RWPE1 (cell line): ENCODE results near the gene ANO2.

Source experiments
- CTCF ChIA-PET: fragments of 350-600 bp; sonication (Branson Sonifier 250); formaldehyde crosslinking; extraction: SDS; loops from one replicate; lab custom pipeline; 2021; lab: Yijun Ruan, JAX
- POLR2A ChIA-PET: fragments of 400-600 bp; formaldehyde crosslinking; extraction: SDS; loops from one replicate; lab custom pipeline; 2020; ENCODE audit warnings: antibody characterized with exemption; ENCODE audit not compliant: low non-redundant PET; lab: Yijun Ruan, JAX
- DNase-seq: peaks from one replicate; pipeline ENCODE4 v3.0.0; 2012; ENCODE audit warnings: low spot score
- H3K27ac ChIP-seq: fragments of 450-650 bp; 2 replicates; pipeline ENCODE4 v1.5.1; 2017
- CTCF ChIP-seq: fragments of 450-650 bp; conservative IDR thresholded peaks from 2 replicates; pipeline ENCODE4 v1.5.1; 2017; ENCODE audit warnings: low read depth, mild to moderate bottlenecking

ANO2 gene

GRCh38 chr12:5768581-5769196 is 176.4 kb downstream of the ANO2 start:
- ChIA-PET POLR2A (no interaction called here), CTCF (no interaction called here)
- DNase-seq: no peak
- no peak overlapping the region for H3K27ac ChIP-seq
- TF ChIP-seq CTCF: no peak

DNA sequence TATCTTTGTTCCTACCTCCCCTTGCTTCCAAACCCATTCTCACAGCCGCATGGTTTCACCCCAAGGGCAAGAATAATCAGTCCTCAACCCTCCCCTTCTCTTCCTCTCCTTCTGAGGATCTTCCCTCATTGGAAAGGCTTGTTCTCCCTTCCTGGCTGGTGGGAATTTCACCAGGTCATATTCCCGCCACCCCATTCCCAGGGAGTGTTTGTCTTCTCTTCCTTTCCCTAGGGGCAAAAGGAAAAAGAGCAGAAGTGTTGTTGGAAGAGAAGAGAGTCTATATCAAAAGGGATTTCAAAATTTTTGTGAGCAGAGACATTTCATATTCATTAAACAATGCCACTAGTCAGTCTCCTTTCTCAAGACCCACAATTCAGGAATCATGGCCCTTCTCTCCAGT is 176.9 kb downstream of the ANO2 start:
- CTCF ChIA-PET: no interaction called here
- TF ChIP-seq CTCF: no peak
- no peak overlapping the region for H3K27ac ChIP-seq
- POLR2A ChIA-PET: no interaction called here
- no peak for DNase-seq

GRCh38 chr12:5758347-5758746 is 186.7 kb downstream of the ANO2 start:
- no peak for DNase-seq
- ChIA-PET CTCF (no interaction called here), POLR2A (no interaction called here)
- TF ChIP-seq CTCF: no peak
- no peak overlapping the region for H3K27ac ChIP-seq

GRCh38 chr12:5756338-5756842 is 188.7 kb downstream of the ANO2 start:
- CTCF ChIA-PET: interaction anchor here (0.6 kb wide), 1 partner anchor 209 kb away, joined by 5 read pairs; no protein-coding TSS in a partner anchor
- no peak overlapping the region for H3K27ac ChIP-seq
- DNase-seq: no peak
- POLR2A ChIA-PET: no interaction called here
- TF ChIP-seq CTCF: no peak

DNA sequence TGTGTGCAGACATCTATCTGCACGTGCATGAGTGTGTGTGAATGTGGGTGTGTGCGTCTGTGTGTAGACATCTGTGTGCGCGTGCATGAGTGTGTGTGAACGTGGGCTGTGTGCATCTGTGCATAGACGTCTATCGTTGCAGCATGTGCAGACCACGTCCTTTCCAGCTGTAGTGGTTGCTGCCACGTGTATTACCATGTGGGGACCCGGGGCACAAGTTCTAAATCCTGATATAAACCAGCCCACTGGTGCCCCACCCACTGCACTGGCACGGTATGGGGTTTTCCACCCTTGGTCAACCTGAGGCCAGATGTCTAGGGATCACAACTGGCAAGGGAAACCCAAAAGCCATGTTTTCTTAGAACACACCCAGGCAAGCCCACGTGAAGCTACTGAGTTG is 197.0 kb downstream of the ANO2 start:
- TF ChIP-seq CTCF: no peak
- CTCF ChIA-PET: no interaction called here
- H3K27ac ChIP-seq: no peak overlapping the region
- POLR2A ChIA-PET: no interaction called here
- no peak for DNase-seq

GRCh38 chr12:5746917-5747316 is 198.1 kb downstream of the ANO2 start:
- TF ChIP-seq CTCF: no peak

More at GRCh38 chr12:5746917-5747316, 198.1 kb downstream of the ANO2 start:
- no peak for DNase-seq
- CTCF ChIA-PET: no interaction called here
- no peak overlapping the region for H3K27ac ChIP-seq
- POLR2A ChIA-PET: no interaction called here
